Gastroesophageal sphincter (tissue), 3 donors: ENCODE results near the gene AOX1.

Experiments used
- POLR2A ChIP-seq, 2 donors: fragments of 450-650 bp; IDR thresholded peaks; one replicate each; pipeline ENCODE4 v1.6.1; 2017; ENCODE audit warnings: antibody characterized with exemption in 2 of 2, mild to moderate bottlenecking in 2 of 2, moderate library complexity in 1 of 2
- POLR2AphosphoS5 ChIP-seq: sonication (generic); formaldehyde crosslinking; IDR thresholded peaks from one replicate; pipeline ENCODE4 v1.6.1; 2017; ENCODE audit warnings: antibody characterized with exemption
- TF ChIP-seq, protein P1 (sequence below), 4 experiments: fragments of 200-600 bp in 2 of 4; fragments of 450-650 bp in 2 of 4; sonication (generic) in 1 of 4; IDR thresholded peaks; one replicate each; pipeline ENCODE4 v1.5.1; 2017 to 2019; ENCODE audit warnings: antibody characterized with exemption in 4 of 4, mild to moderate bottlenecking in 2 of 4, moderate library complexity in 2 of 4

DNA sequence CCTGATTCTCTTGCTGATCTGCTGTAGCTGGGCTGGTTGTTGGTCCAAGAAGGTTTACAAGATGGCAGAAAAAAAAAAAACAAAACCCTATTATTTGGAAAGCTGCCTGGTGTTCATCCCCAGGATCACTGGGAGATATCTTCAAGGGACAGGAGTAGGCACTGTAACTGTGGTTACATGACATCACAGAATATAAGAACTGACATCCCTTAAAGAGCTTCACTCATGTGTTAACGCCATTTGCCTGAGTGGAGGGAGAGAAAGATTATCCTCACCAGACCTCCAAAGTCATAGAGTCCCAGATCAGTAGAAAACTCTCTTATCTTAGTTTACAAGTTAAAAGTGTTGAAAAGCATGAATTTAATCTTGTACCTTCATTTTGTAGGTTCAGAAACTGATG lies 130.6 kb downstream of the AOX1 start:
- no peak for TF ChIP-seq POLR2A (IDR thresholded peaks at IDR 0.05)
- TF ChIP-seq, protein P1, sequence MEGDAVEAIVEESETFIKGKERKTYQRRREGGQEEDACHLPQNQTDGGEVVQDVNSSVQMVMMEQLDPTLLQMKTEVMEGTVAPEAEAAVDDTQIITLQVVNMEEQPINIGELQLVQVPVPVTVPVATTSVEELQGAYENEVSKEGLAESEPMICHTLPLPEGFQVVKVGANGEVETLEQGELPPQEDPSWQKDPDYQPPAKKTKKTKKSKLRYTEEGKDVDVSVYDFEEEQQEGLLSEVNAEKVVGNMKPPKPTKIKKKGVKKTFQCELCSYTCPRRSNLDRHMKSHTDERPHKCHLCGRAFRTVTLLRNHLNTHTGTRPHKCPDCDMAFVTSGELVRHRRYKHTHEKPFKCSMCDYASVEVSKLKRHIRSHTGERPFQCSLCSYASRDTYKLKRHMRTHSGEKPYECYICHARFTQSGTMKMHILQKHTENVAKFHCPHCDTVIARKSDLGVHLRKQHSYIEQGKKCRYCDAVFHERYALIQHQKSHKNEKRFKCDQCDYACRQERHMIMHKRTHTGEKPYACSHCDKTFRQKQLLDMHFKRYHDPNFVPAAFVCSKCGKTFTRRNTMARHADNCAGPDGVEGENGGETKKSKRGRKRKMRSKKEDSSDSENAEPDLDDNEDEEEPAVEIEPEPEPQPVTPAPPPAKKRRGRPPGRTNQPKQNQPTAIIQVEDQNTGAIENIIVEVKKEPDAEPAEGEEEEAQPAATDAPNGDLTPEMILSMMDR (IDR thresholded peaks at IDR 0.05): no peak
- TF ChIP-seq POLR2AphosphoS5: no peak
